Stromal cell of bone marrow (primary cell): ENCODE results near the gene BACH2.
"Not testable (repeated sequence)": the region's sequence is repeated elsewhere in the genome, so short reads cannot be mapped to it uniquely, and the experiment has no call there.

Experiments used
- DNase-seq: peaks from one replicate; pipeline ENCODE4 v3.0.0-alpha.2; 2012; ENCODE audit warnings: low read depth

The BACH2 gene

GRCh38 chr6:90301816-90302215 lies 5.2 kb upstream of the BACH2 start:
- DNase-seq: no peak

GRCh38 chr6:90298459-90299053 lies 1.9 kb upstream of the BACH2 start:
- no peak for DNase-seq

- no peak for DNase-seq
Observed at GRCh38 chr6:90297867-90298381, 1.3 kb upstream of the BACH2 start.

GRCh38 chr6:90297115-90297866 lies 648 bp upstream of the BACH2 start:
- DNase-seq: no peak

- DNase-seq: no peak
Observed at GRCh38 chr6:90295854-90296340, 746 bp downstream of the BACH2 start.

- no peak for DNase-seq
Observed at GRCh38 chr6:90294989-90295853, 1.4 kb downstream of the BACH2 start.

- DNase-seq: no peak
Observed at GRCh38 chr6:90294614-90294988, 2.0 kb downstream of the BACH2 start.

GRCh38 chr6:90294008-90294511 lies 2.6 kb downstream of the BACH2 start:
- no peak for DNase-seq

- DNase-seq: no peak
Observed at GRCh38 chr6:90293319-90293953, 3.2 kb downstream of the BACH2 start.

- DNase-seq: no peak
Observed at GRCh38 chr6:90291565-90291964, 5.1 kb downstream of the BACH2 start.

- DNase-seq: no peak
Observed at GRCh38 chr6:90290811-90291420, 5.7 kb downstream of the BACH2 start.

GRCh38 chr6:90289902-90290301 lies 6.7 kb downstream of the BACH2 start:
- DNase-seq: no peak

GRCh38 chr6:90288404-90288803 lies 8.2 kb downstream of the BACH2 start:
- no peak for DNase-seq

GRCh38 chr6:90286884-90287488 lies 9.7 kb downstream of the BACH2 start:
- DNase-seq: no peak

GRCh38 chr6:90285611-90286381 lies 10.8 kb downstream of the BACH2 start:
- DNase-seq: peak; percentile 91

- DNase-seq: no peak
Observed at GRCh38 chr6:90285042-90285481, 11.6 kb downstream of the BACH2 start.

- peak; percentile 89 for DNase-seq
Observed at GRCh38 chr6:90284236-90285041, 12.2 kb downstream of the BACH2 start.

GRCh38 chr6:90282265-90282664 lies 14.4 kb downstream of the BACH2 start:
- DNase-seq: not testable (repeated sequence)

- DNase-seq: no peak
Observed at GRCh38 chr6:90278129-90278528, 18.5 kb downstream of the BACH2 start.
